ENCODE data around the gene GRK1. TPM values are rescaled to one million over a fixed set of nuclear protein-coding genes. Genes with fewer than 3 reads are reported as not detected.

Gene GRK1
- total and polyA plus RNA-seq, 2 of the 13 experiments (the other 11 are each of a cell fraction or from before 2014, with no cell fraction given) = 0.07 to 0.12 TPM

- Histone ChIP-seq H3K36me3 (replicated peaks in 1 of 2; ENCODE audit: control insufficient read depth in 1 of 2, insufficient read depth in 2 of 2, low read length in 2 of 2) (peaks cover 33 to 82% of the 10 kb centered on the region in 2 experiments), H3K27me3 (ENCODE audit: control insufficient read depth in 1 of 2, insufficient read depth in 2 of 2, low read length in 2 of 2) (no peaks in the 10 kb centered on the region), H3K27ac (ENCODE audit: extremely low read length, insufficient read depth, low read length) (no peak overlapping the region), H3K9me3 (ENCODE audit: low read length) (no peaks in the 10 kb centered on the region), H3K9ac (ENCODE audit: insufficient read depth, low read depth, low read length) (no peak overlapping the region), H3K4me1 (ENCODE audit: insufficient read depth, low read length) (no peaks in the 10 kb centered on the region), H4K20me1 (ENCODE audit: insufficient read depth, low read length) (0 out of 2 replicates have a peak, but pooled peaks cover 3% of the 10 kb centered on the region), H3K4me3 (replicated peaks in 1 of 3; ENCODE audit: insufficient read depth in 1 of 3, low read depth in 2 of 3, low read length in 3 of 3) (no peak overlapping the region), H3K4me2 (ENCODE audit: low read depth, low read length) (no peak overlapping the region), H3K79me2 (ENCODE audit: insufficient read depth, low read length) (peaks cover 7% of the 10 kb centered on the region), H2AFZ (ENCODE audit: low read length) (no peak overlapping the region)
- intact Hi-C loops (cut with micrococcal nuclease; ENCODE audit: unreplicated experiment) = no loop called here
- CTCF ChIA-PET (ENCODE audit: low intra/inter-chr PET ratio, low total read pairs) = no interaction called here
- TF ChIP-seq PTBP1 (IDR thresholded peaks at IDR 0.05; ENCODE audit: low read depth, low read length, poor library complexity, severe bottlenecking) = no peak
- no peak for TF ChIP-seq ZNF740 (CRISPR knock-in tag; IDR thresholded peaks at IDR 0.05)
- ATAC-seq (no peak), DNase-seq (ENCODE audit: low spot score) (no peak), FAIRE-seq (no peak)
- in situ Hi-C loops (cut with HindIII; ENCODE audit: extremely low pct_ligation_motif_present, low pct_unique_long_range_greater_than_20kb) = no loop called here
- BruUV-seq (replicated peaks) = no TSS peak
- 98% methylated on average over 41 of the region's 42 CpGs for WGBS (ENCODE audit: low lambda C conversion rate)
- POLR2A ChIA-PET = no interaction called here
These were observed 35.5 kb upstream of the GRK1 start for GRCh38 chr13:113631341-113632095.

- CTCF ChIA-PET (ENCODE audit: low intra/inter-chr PET ratio, low total read pairs) = no interaction called here
- no peak for FAIRE-seq
- TF ChIP-seq NCOA1 (CRISPR knock-in tag; IDR thresholded peaks at IDR 0.05) (no peak), HMG20A (CRISPR knock-in tag; IDR thresholded peaks at IDR 0.05; ENCODE audit: borderline replicate concordance) (no peak), SIN3B (IDR thresholded peaks at IDR 0.05; ENCODE audit: low read length) (no peak), ZNF446 (CRISPR knock-in tag; IDR thresholded peaks at IDR 0.05) (no peak), ZKSCAN1 (IDR thresholded peaks at IDR 0.05; ENCODE audit: low read length) (no peak), TBX2 (CRISPR knock-in tag; IDR thresholded peaks at IDR 0.05; ENCODE audit: borderline replicate concordance) (no peak), DNMT3B (CRISPR knock-in tag; conservative IDR thresholded peaks at IDR 0.05) (no peak)
These were observed 34.1 kb upstream of the GRK1 start for GRCh38 chr13:113632706-113633484.

More at GRCh38 chr13:113632706-113633484, 34.1 kb upstream of the GRK1 start:
- Histone ChIP-seq H3K4me2 (ENCODE audit: low read depth, low read length) (no peak overlapping the region), H3K4me1 (ENCODE audit: insufficient read depth, low read length) (no peaks in the 10 kb centered on the region), H3K36me3 (replicated peaks in 1 of 2; ENCODE audit: control insufficient read depth in 1 of 2, insufficient read depth in 2 of 2, low read length in 2 of 2) (peaks cover 34 to 90% of the 10 kb centered on the region in 2 experiments), H3K27ac (ENCODE audit: extremely low read length, insufficient read depth, low read length) (no peak overlapping the region), H3K4me3 (replicated peaks in 1 of 3; ENCODE audit: insufficient read depth in 1 of 3, low read depth in 2 of 3, low read length in 3 of 3) (no peak overlapping the region), H3K9ac (ENCODE audit: insufficient read depth, low read depth, low read length) (no peak overlapping the region), H3K9me3 (ENCODE audit: low read length) (no peaks in the 10 kb centered on the region), H4K20me1 (ENCODE audit: insufficient read depth, low read length) (0 out of 2 replicates have a peak, but pooled peaks cover 3% of the 10 kb centered on the region), H2AFZ (ENCODE audit: low read length) (no peak overlapping the region), H3K79me2 (ENCODE audit: insufficient read depth, low read length) (peaks cover 7% of the 10 kb centered on the region), H3K27me3 (ENCODE audit: control insufficient read depth in 1 of 2, insufficient read depth in 2 of 2, low read length in 2 of 2) (no peaks in the 10 kb centered on the region)
- no TSS peak for BruUV-seq (replicated peaks)
- intact Hi-C loops (cut with micrococcal nuclease; ENCODE audit: unreplicated experiment) = no loop called here
- in situ Hi-C loops (cut with HindIII; ENCODE audit: extremely low pct_ligation_motif_present, low pct_unique_long_range_greater_than_20kb) = no loop called here
- 97% methylated on average over 38 of the region's 38 CpGs for WGBS (ENCODE audit: low lambda C conversion rate)
- DNase-seq (ENCODE audit: low spot score) (no peak), ATAC-seq (no peak)
- POLR2A ChIA-PET = no interaction called here

Data from HepG2 (cell line).